K562 (cell line): Measurements from ENCODE around the gene SLC25A44. TPM values are rescaled to one million over a fixed set of nuclear protein-coding genes. Genes with fewer than 3 reads are reported as not detected.

ENCODE experiments used
- ATAC-seq: fragments of 200-7000 bp; cut with Tn5 transposase; 3 replicates; pipeline ENCODE4 v1.9.1; 2020; ENCODE audit warnings: moderate library complexity
- BruUV-seq: library from RNA; stranded (reverse); fragments of 400-500 nt; replicated peaks from 2 replicates; lab custom pipeline; 2021; lab: Mats Ljungman, UMichigan
- CTCF ChIA-PET: fragments of 300-600 bp; formaldehyde crosslinking; extraction: SDS; loops from one replicate; lab custom pipeline; 2021; ENCODE audit warnings: low intra/inter-chr PET ratio; lab: Yijun Ruan, JAX
- POLR2A ChIA-PET: fragments of 300-600, 350-650 bp; sonication (Branson Sonifier 250); formaldehyde crosslinking; extraction: SDS; loops from one replicate; lab custom pipeline; 2021; ENCODE audit warnings: antibody characterized with exemption, inconsistent platforms; lab: Yijun Ruan, JAX
- DNase-seq, 4 experiments: peaks; one replicate each; pipeline versions ENCODE4 v3.0.0 to v3.0.0-alpha.2; 2011 to 2018; ENCODE audit warnings: low spot score in 3 of 4, mixed read lengths in 3 of 4; ENCODE audit errors: extremely low read depth in 1 of 4
- FAIRE-seq: peaks from 2 replicates; lab custom pipeline; 2011; peaks lifted over from hg19 to GRCh38; lab: Jason Lieb, UNC
- H2AFZ ChIP-seq: 2 replicates; pipeline ENCODE4 v1.6.0; 2011; ENCODE audit warnings: low read depth, low read length, control low read depth, inconsistent platforms
- H3K27ac ChIP-seq: fragments of 200-600 bp; 3 replicates; pipeline ENCODE4 v1.8.0; 2011; ENCODE audit warnings: low read depth, mild to moderate bottlenecking, control low read depth, inconsistent platforms, low read length, moderate library complexity, mixed read lengths; ENCODE audit errors: extremely low read depth
- H3K27me3 ChIP-seq, 2 experiments: fragments of 300-600 bp in 1 of 2; 2 replicates in 1 of 2; 3 replicates in 1 of 2; pipeline versions ENCODE4 v1.6.0 to v1.8.0; 2011; ENCODE audit warnings: inconsistent platforms in 2 of 2, low read length in 2 of 2, mild to moderate bottlenecking in 1 of 2, mixed read lengths in 1 of 2, moderate library complexity in 1 of 2; ENCODE audit not compliant: control insufficient read depth in 2 of 2, insufficient read depth in 2 of 2
- H3K36me3 ChIP-seq: fragments of 300-600 bp; 3 replicates; pipeline ENCODE4 v1.8.0; 2011; ENCODE audit warnings: mild to moderate bottlenecking, low read length, inconsistent platforms; ENCODE audit not compliant: control insufficient read depth, insufficient read depth
- H3K4me1 ChIP-seq, 2 experiments: fragments of 200-600 bp in 1 of 2; replicated peaks in 1 of 2; 2 replicates in 1 of 2; 3 replicates in 1 of 2; pipeline versions ENCODE4 v1.5.1 to v1.8.0; 2011; ENCODE audit warnings: inconsistent platforms in 2 of 2, low read length in 2 of 2, mild to moderate bottlenecking in 1 of 2, mixed read lengths in 1 of 2, moderate library complexity in 1 of 2; ENCODE audit not compliant: control insufficient read depth in 2 of 2, insufficient read depth in 2 of 2
- H3K4me2 ChIP-seq: 2 replicates; pipeline ENCODE4 v1.6.1; 2011; ENCODE audit warnings: low read length, control low read depth, inconsistent platforms, mixed read lengths; ENCODE audit not compliant: insufficient read depth
- H3K4me3 ChIP-seq: fragments of 200-600 bp; sonication (generic), shearing (Covaris generic); 2 replicates; pipeline ENCODE4 v1.5.1; 2016; ENCODE audit warnings: control low read depth, inconsistent platforms
- H3K79me2 ChIP-seq: fragments of 200-600 bp; 3 replicates; pipeline ENCODE4 v1.8.0; 2011; ENCODE audit warnings: low read length, inconsistent platforms; ENCODE audit not compliant: control insufficient read depth, insufficient read depth
- H3K9ac ChIP-seq, 2 experiments: 2 replicates each; pipeline versions ENCODE4 v1.6.0 to v1.6.1; 2011; ENCODE audit warnings: low read depth in 2 of 2, low read length in 2 of 2, control low read depth in 1 of 2, inconsistent platforms in 1 of 2, mild to moderate bottlenecking in 1 of 2, mixed read lengths in 1 of 2; ENCODE audit not compliant: insufficient read depth in 1 of 2
- H3K9me1 ChIP-seq: one replicate; pipeline ENCODE4 v1.6.0; 2011; ENCODE audit warnings: inconsistent platforms, mild to moderate bottlenecking, low read length, moderate library complexity; ENCODE audit not compliant: control insufficient read depth, insufficient read depth
- H3K9me3 ChIP-seq: replicated peaks from 2 replicates; pipeline ENCODE4 v1.5.1; 2011; ENCODE audit warnings: low read depth, low read length, inconsistent platforms; ENCODE audit not compliant: control insufficient read depth, insufficient read depth
- H4K20me1 ChIP-seq: replicated peaks from 2 replicates; pipeline ENCODE4 v1.6.1; 2011; ENCODE audit warnings: low read length, inconsistent platforms, mixed read lengths; ENCODE audit not compliant: control insufficient read depth, insufficient read depth
- ATF7 ChIP-seq: fragments of 450-650 bp; IDR thresholded peaks from 2 replicates; pipeline ENCODE4 v1.7.1; 2014; ENCODE audit warnings: mild to moderate bottlenecking, moderate library complexity
- BRD4 ChIP-seq: fragments of 200-600 bp; sonication (generic); IDR thresholded peaks from 2 replicates; pipeline ENCODE4 v1.6.1; 2017; ENCODE audit warnings: inconsistent platforms
- CEBPB ChIP-seq: fragments of 450-650 bp; IDR thresholded peaks from 2 replicates; pipeline ENCODE4 v1.6.1; 2016; ENCODE audit warnings: missing genetic modification characterization, missing compliant biosample characterization
- DMBX1 ChIP-seq: fragments of 250-450 bp; sonication (Bioruptor Pico); IDR thresholded peaks from 2 replicates; pipeline ENCODE4 v1.8.0; 2022; ENCODE audit warnings: inconsistent platforms, mild to moderate bottlenecking, moderate library complexity, borderline replicate concordance
- GABPA ChIP-seq: fragments of 200-800 bp; sonication (Bioruptor generic); conservative IDR thresholded peaks from 2 replicates; pipeline ENCODE4 v1.6.1; 2016; ENCODE audit warnings: low read depth, missing genetic modification characterization, missing compliant biosample characterization
- MYNN ChIP-seq, 2 experiments: sonication (generic); formaldehyde crosslinking in 1 of 2; IDR thresholded peaks; 2 replicates each; pipeline versions ENCODE4 v1.5.0 to v1.6.1; 2016 to 2020; ENCODE audit warnings: antibody characterized with exemption in 1 of 2, missing genetic modification reagents in 1 of 2
- PHB2 ChIP-seq: fragments of 450-650 bp; IDR thresholded peaks from 2 replicates; pipeline ENCODE4 v1.6.1; 2017; ENCODE audit warnings: low read depth
- POLR2A ChIP-seq: fragments of 450-650 bp; conservative IDR thresholded peaks from 2 replicates; pipeline ENCODE4 v1.6.1; 2016
- POLR2AphosphoS5 ChIP-seq: IDR thresholded peaks from 2 replicates; pipeline ENCODE4 v1.6.1; 2011; ENCODE audit warnings: mild to moderate bottlenecking, low read depth, low read length, moderate library complexity; ENCODE audit not compliant: control insufficient read depth, insufficient read depth
- SMARCC2 ChIP-seq: fragments of 450-650 bp; IDR thresholded peaks from 2 replicates; pipeline ENCODE4 v1.6.1; 2017; ENCODE audit warnings: antibody characterized with exemption, moderate library complexity, mild to moderate bottlenecking, low read depth
- SRSF9 ChIP-seq: fragments of 200-400 bp; formaldehyde crosslinking; IDR thresholded peaks from 2 replicates; pipeline ENCODE4 v1.6.1; 2017; ENCODE audit warnings: low read depth, low read length, borderline replicate concordance
- STAG1 ChIP-seq: sonication (generic); formaldehyde crosslinking; IDR thresholded peaks from 2 replicates; pipeline ENCODE4 v1.5.0; 2020; ENCODE audit warnings: missing genetic modification reagents, borderline replicate concordance
- STAT5B ChIP-seq: fragments of 250-450 bp; sonication (Bioruptor Pico); IDR thresholded peaks from 2 replicates; pipeline ENCODE4 v1.8.0; 2021; ENCODE audit warnings: mild to moderate bottlenecking, inconsistent platforms
- TBL1XR1 ChIP-seq, 2 experiments: IDR thresholded peaks; 2 replicates each; pipeline ENCODE4 v1.6.1; 2012; ENCODE audit warnings: improper control_type of control experiment in 2 of 2, low read length in 2 of 2, mild to moderate bottlenecking in 1 of 2
- TRIM28 ChIP-seq: fragments of 450-650 bp; IDR thresholded peaks from 2 replicates; pipeline ENCODE4 v1.6.1; 2017
- ZNF77 ChIP-seq: fragments of 250-450 bp; sonication (Bioruptor Pico); IDR thresholded peaks from 2 replicates; pipeline ENCODE4 v1.5.0; 2020
- WGBS: fragments of 100-300 bp; shearing (Covaris generic); methylation state at CpG from one replicate; pipeline ENCODE4 v1.1.6; 2016; ENCODE audit warnings: low coverage, mixed read lengths; ENCODE audit not compliant: insufficient coverage; ENCODE audit errors: missing lambda C conversion rate; 5-methylcytosine and 5-hydroxymethylcytosine counted together
- in situ Hi-C: fragments of 300-500 bp; cut with MboI; formaldehyde crosslinking; loops from 4 replicates; pipeline ENCODE4 v1.15.0; 2018; ENCODE audit warnings: inconsistent platforms, mixed read lengths
- intact Hi-C: fragments of 100-400 bp; cut with micrococcal nuclease; formaldehyde crosslinking; loops from 2 replicates; pipeline ENCODE4 v1.14.2; 2022
- polyA plus RNA-seq, 8 experiments: library from polyadenylated mRNA; depleted of rRNA in 4 of 8; stranded (reverse) in 5 of 8; unstranded in 3 of 8; fragments of >200 nt; fragmentation: Nextera tagmentation in 2 of 8; fragmentation: Illumina TruSeq in 1 of 8; extraction: Ambion mirVana in 2 of 8; extraction: Trizol in 1 of 8; gene quantifications; 2 replicates each; pipeline versions ENCODE4 v1.2.1 to v1.2.3, GENCODE V29; 2011 to 2014; ENCODE audit warnings: inconsistent platforms in 1 of 8, missing spikeins in 1 of 8
- total RNA-seq, 7 experiments: library from RNA; depleted of rRNA in 6 of 7; stranded (reverse); fragments of >200 nt in 6 of 7; fragmentation: Illumina TruSeq in 2 of 7; extraction: Trizol in 2 of 7; gene quantifications; 2 replicates each; pipeline versions ENCODE4 v1.2.1 to v1.2.3, GENCODE V29; 2011 to 2021; ENCODE audit warnings: low replicate concordance in 1 of 7
- TF ChIP-seq, protein P1 (sequence below): sonication (generic); formaldehyde crosslinking; IDR thresholded peaks from 2 replicates; pipeline ENCODE4 v1.8.1; 2023; ENCODE audit warnings: missing genetic modification reagents, mild to moderate bottlenecking, borderline replicate concordance
- TF ChIP-seq, protein P2 (sequence below): sonication (generic); formaldehyde crosslinking; IDR thresholded peaks from 2 replicates; pipeline ENCODE4 v1.8.1; 2023; ENCODE audit warnings: mild to moderate bottlenecking, missing genetic modification reagents

SLC25A44 gene
- total and polyA plus RNA-seq, 9 of the 15 experiments (the other 6 are each of a cell fraction or from before 2014, with no cell fraction given) = 4.4 to 22.8 (median 12.5) TPM

DNA sequence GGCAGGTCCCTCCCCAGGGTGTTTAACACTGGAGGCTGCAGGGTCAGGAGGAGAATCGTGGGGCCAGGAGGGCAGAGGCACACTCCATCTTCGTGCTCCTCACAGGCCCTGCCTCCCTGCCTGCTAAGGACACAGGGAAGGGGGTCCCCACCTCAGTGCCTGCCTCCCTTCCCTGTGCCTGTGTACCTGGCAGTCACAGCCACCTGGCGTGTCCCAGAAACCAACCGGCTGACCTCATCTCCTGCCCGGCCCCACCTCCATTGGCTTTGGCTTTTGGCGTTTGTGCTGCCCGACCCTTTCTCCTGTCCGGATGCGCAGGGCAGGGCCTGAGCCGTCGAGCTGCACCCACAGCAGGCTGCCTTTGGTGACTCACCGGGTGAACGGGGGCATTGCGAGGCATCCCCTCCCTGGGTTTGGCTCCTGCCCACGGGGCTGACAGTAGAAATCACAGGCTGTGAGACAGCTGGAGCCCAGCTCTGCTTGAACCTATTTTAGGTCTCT is 47.5 kb downstream of the SLC25A44 start:
- H3K79me2 ChIP-seq = no peaks in the 10 kb centered on the region
- DNase-seq = no peak
- WGBS = 54% methylated on average over 15 of the region's 15 CpGs
- FAIRE-seq = no peak
- no peak overlapping the region for H3K27ac ChIP-seq
- peaks cover 24% of the 10 kb centered on the region; the same call in 2 of the 3 replicates for H3K36me3 ChIP-seq
- H3K27me3 ChIP-seq = no peaks in the 10 kb centered on the region
- no peak overlapping the region for H2AFZ ChIP-seq
- ChIA-PET CTCF (no interaction called here), POLR2A (interaction anchor here (0.5 to 2.0 kb wide), 4 partner anchors 9 to 268 kb away, joined by 3 to 7 read pairs (median 3); no protein-coding TSS in a partner anchor)
- H4K20me1 ChIP-seq = no peaks in the 10 kb centered on the region; the same call in 1 of the 2 replicates
- peaks cover 0 to 35% of the 10 kb centered on the region in 2 experiments; a peak in 2 of 5 replicates for H3K4me1 ChIP-seq
- H3K9me3 ChIP-seq = no peaks in the 10 kb centered on the region
- no peak overlapping the region for H3K4me3 ChIP-seq
- TF ChIP-seq ZNF77 (CRISPR knock-in tag) (no peak), BRD4 (no peak), SRSF9 (no peak), MYNN (IDR thresholded peaks at IDR 0.05) (peak; percentile 68; the same call in 1 of the 2 replicates), MYNN (CRISPR knock-in tag; IDR thresholded peaks at IDR 0.05) (no peak), CEBPB (tag) (no peak), TBL1XR1 (IDR thresholded peaks at IDR 0.05; ENCODE audit: low read length in 2 of 2) (no peak), PHB2 (no peak), POLR2AphosphoS5 (peak; percentile 34; the same call in 1 of the 2 replicates), GABPA (tag) (no peak), STAT5B (no peak), POLR2A (0 out of 2 replicates have a peak, but pooled peaks have one; percentile 37), TRIM28 (no peak), SMARCC2 (no peak), DMBX1 (CRISPR knock-in tag) (no peak), ATF7 (no peak), STAG1 (CRISPR knock-in tag) (no peak)
- TF ChIP-seq, protein P1, sequence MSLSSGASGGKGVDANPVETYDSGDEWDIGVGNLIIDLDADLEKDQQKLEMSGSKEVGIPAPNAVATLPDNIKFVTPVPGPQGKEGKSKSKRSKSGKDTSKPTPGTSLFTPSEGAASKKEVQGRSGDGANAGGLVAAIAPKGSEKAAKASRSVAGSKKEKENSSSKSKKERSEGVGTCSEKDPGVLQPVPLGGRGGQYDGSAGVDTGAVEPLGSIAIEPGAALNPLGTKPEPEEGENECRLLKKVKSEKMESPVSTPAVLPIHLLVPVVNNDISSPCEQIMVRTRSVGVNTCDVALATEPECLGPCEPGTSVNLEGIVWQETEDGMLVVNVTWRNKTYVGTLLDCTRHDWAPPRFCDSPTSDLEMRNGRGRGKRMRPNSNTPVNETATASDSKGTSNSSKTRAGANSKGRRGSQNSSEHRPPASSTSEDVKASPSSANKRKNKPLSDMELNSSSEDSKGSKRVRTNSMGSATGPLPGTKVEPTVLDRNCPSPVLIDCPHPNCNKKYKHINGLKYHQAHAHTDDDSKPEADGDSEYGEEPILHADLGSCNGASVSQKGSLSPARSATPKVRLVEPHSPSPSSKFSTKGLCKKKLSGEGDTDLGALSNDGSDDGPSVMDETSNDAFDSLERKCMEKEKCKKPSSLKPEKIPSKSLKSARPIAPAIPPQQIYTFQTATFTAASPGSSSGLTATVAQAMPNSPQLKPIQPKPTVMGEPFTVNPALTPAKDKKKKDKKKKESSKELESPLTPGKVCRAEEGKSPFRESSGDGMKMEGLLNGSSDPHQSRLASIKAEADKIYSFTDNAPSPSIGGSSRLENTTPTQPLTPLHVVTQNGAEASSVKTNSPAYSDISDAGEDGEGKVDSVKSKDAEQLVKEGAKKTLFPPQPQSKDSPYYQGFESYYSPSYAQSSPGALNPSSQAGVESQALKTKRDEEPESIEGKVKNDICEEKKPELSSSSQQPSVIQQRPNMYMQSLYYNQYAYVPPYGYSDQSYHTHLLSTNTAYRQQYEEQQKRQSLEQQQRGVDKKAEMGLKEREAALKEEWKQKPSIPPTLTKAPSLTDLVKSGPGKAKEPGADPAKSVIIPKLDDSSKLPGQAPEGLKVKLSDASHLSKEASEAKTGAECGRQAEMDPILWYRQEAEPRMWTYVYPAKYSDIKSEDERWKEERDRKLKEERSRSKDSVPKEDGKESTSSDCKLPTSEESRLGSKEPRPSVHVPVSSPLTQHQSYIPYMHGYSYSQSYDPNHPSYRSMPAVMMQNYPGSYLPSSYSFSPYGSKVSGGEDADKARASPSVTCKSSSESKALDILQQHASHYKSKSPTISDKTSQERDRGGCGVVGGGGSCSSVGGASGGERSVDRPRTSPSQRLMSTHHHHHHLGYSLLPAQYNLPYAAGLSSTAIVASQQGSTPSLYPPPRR (CRISPR knock-in tag) = no peak
- TF ChIP-seq, protein P2, sequence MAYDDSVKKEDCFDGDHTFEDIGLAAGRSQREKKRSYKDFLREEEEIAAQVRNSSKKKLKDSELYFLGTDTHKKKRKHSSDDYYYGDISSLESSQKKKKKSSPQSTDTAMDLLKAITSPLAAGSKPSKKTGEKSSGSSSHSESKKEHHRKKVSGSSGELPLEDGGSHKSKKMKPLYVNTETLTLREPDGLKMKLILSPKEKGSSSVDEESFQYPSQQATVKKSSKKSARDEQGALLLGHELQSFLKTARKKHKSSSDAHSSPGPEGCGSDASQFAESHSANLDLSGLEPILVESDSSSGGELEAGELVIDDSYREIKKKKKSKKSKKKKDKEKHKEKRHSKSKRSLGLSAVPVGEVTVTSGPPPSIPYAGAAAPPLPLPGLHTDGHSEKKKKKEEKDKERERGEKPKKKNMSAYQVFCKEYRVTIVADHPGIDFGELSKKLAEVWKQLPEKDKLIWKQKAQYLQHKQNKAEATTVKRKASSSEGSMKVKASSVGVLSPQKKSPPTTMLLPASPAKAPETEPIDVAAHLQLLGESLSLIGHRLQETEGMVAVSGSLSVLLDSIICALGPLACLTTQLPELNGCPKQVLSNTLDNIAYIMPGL (CRISPR knock-in tag) = no peak
- in situ Hi-C loops = no loop called here
- no TSS peak for BruUV-seq
- no peak overlapping the region for H3K4me2 ChIP-seq
- intact Hi-C loops = no loop called here
- peak overlapping the region in 1 of 2 experiments; percentile 19; a peak in 2 of 4 replicates for H3K9ac ChIP-seq
- H3K9me1 ChIP-seq = peaks cover 3% of the 10 kb centered on the region
- peak; percentile 10; the same call in 1 of the 3 replicates for ATAC-seq
